ENCODE results near the gene DAPK2.

Gene DAPK2

GRCh38 chr15:63994073-63994600 lies 52.1 kb downstream of the DAPK2 start:
- H3K27me3 ChIP-seq (ENCODE audit: insufficient read depth, low read length, poor library complexity, severe bottlenecking), result no peaks in the 10 kb centered on the region
- H3K9me2 ChIP-seq (replicated peaks; ENCODE audit: low read depth, low read length), result no peaks in the 10 kb centered on the region
- H3K9me3 ChIP-seq (ENCODE audit: insufficient read depth, low read depth, low read length), result no peaks in the 10 kb centered on the region
- no peaks in the 10 kb centered on the region for H3F3A ChIP-seq (ENCODE audit: low read depth)
- no peaks in the 10 kb centered on the region for H3K36me3 ChIP-seq (ENCODE audit: insufficient read depth, low read length)
- H3K4me3 ChIP-seq (ENCODE audit: low read length, poor library complexity, severe bottlenecking), result no peak overlapping the region
- TF ChIP-seq, protein P1, sequence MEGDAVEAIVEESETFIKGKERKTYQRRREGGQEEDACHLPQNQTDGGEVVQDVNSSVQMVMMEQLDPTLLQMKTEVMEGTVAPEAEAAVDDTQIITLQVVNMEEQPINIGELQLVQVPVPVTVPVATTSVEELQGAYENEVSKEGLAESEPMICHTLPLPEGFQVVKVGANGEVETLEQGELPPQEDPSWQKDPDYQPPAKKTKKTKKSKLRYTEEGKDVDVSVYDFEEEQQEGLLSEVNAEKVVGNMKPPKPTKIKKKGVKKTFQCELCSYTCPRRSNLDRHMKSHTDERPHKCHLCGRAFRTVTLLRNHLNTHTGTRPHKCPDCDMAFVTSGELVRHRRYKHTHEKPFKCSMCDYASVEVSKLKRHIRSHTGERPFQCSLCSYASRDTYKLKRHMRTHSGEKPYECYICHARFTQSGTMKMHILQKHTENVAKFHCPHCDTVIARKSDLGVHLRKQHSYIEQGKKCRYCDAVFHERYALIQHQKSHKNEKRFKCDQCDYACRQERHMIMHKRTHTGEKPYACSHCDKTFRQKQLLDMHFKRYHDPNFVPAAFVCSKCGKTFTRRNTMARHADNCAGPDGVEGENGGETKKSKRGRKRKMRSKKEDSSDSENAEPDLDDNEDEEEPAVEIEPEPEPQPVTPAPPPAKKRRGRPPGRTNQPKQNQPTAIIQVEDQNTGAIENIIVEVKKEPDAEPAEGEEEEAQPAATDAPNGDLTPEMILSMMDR (conservative IDR thresholded peaks at IDR 0.05; ENCODE audit: low read length), result no peak
- no peak for TF ChIP-seq EZH2phosphoT487 (IDR thresholded peaks at IDR 0.05; ENCODE audit: borderline replicate concordance)
- no peak overlapping the region for H2AFZ ChIP-seq (ENCODE audit: low read length)
- H4K20me1 ChIP-seq (ENCODE audit: insufficient read depth, low read length, poor library complexity, severe bottlenecking), result no peaks in the 10 kb centered on the region
- peaks cover 17% of the 10 kb centered on the region for H3K4me1 ChIP-seq (ENCODE audit: insufficient read depth, low read length, poor library complexity, severe bottlenecking)
- no peak overlapping the region for H3K4me2 ChIP-seq (ENCODE audit: low read depth, low read length, poor library complexity, severe bottlenecking)
- H3K9ac ChIP-seq (ENCODE audit: low read depth, low read length, poor library complexity, severe bottlenecking), result no peak overlapping the region
- H3K79me2 ChIP-seq (ENCODE audit: insufficient read depth, low read length), result no peaks in the 10 kb centered on the region

DNA sequence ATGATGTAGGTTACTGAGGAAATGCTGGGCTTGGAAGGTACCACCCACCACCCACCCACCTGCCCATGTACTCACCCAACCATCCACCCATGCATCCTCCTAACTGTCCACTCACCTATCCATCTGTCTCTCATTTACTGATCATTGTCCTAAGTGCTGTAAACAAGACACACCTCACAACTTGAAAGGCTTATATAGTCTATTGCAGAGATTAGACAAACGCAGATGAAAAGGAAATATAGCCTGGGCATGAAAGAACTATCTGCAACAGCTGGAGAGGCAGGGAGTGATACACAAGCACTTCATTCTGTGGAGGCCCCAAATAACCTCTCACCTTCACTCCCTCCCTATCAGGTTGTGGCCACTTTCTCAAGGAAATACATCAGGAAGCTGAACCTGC lies 54.0 kb downstream of the DAPK2 start:
- TF ChIP-seq, protein P1 (conservative IDR thresholded peaks at IDR 0.05; ENCODE audit: low read length), result no peak
- TF ChIP-seq EZH2phosphoT487 (IDR thresholded peaks at IDR 0.05; ENCODE audit: borderline replicate concordance), result no peak
- Histone ChIP-seq H3K79me2 (ENCODE audit: insufficient read depth, low read length) (no peaks in the 10 kb centered on the region), H3K9me2 (replicated peaks; ENCODE audit: low read depth, low read length) (no peaks in the 10 kb centered on the region), H3K9ac (ENCODE audit: low read depth, low read length, poor library complexity, severe bottlenecking) (no peak overlapping the region), H3K4me1 (ENCODE audit: insufficient read depth, low read length, poor library complexity, severe bottlenecking) (peaks cover 15% of the 10 kb centered on the region), H4K20me1 (ENCODE audit: insufficient read depth, low read length, poor library complexity, severe bottlenecking) (no peaks in the 10 kb centered on the region), H3F3A (ENCODE audit: low read depth) (no peaks in the 10 kb centered on the region), H3K4me3 (ENCODE audit: low read length, poor library complexity, severe bottlenecking) (no peak overlapping the region), H3K9me3 (ENCODE audit: insufficient read depth, low read depth, low read length) (no peaks in the 10 kb centered on the region), H3K27me3 (ENCODE audit: insufficient read depth, low read length, poor library complexity, severe bottlenecking) (no peaks in the 10 kb centered on the region), H3K36me3 (ENCODE audit: insufficient read depth, low read length) (no peaks in the 10 kb centered on the region), H2AFZ (ENCODE audit: low read length) (no peak overlapping the region), H3K4me2 (ENCODE audit: low read depth, low read length, poor library complexity, severe bottlenecking) (no peak overlapping the region)

DNA sequence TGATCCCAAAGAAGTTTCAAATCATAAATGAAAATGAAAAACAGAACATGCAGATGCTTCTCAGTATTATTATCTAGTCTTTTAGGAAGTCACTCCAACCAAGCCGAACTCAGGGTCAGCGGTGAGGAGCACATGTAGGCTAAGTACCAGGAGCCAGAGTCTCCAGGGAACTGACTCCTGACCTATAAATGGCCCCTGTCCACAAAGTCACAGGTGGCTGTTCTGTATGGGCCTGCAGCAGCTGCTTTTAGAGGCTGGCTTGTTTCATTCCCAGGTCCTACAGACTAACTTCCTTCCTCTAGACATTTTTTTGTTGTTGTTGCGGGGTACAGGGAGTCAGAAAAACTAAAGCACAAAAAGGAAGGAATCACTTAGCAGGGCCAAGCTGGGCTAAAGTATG lies 54.6 kb downstream of the DAPK2 start:
- Histone ChIP-seq H3K4me3 (ENCODE audit: low read length, poor library complexity, severe bottlenecking) (no peak overlapping the region), H3K36me3 (ENCODE audit: insufficient read depth, low read length) (no peaks in the 10 kb centered on the region), H3K4me2 (ENCODE audit: low read depth, low read length, poor library complexity, severe bottlenecking) (no peak overlapping the region), H2AFZ (ENCODE audit: low read length) (0 out of 2 replicates have a peak overlapping the region, but pooled peaks have one; percentile 6), H4K20me1 (ENCODE audit: insufficient read depth, low read length, poor library complexity, severe bottlenecking) (no peaks in the 10 kb centered on the region), H3K4me1 (ENCODE audit: insufficient read depth, low read length, poor library complexity, severe bottlenecking) (peaks cover 15% of the 10 kb centered on the region), H3K9me3 (ENCODE audit: insufficient read depth, low read depth, low read length) (no peaks in the 10 kb centered on the region), H3K27me3 (ENCODE audit: insufficient read depth, low read length, poor library complexity, severe bottlenecking) (no peaks in the 10 kb centered on the region), H3F3A (ENCODE audit: low read depth) (no peaks in the 10 kb centered on the region), H3K79me2 (ENCODE audit: insufficient read depth, low read length) (no peaks in the 10 kb centered on the region), H3K9me2 (replicated peaks; ENCODE audit: low read depth, low read length) (no peaks in the 10 kb centered on the region), H3K9ac (ENCODE audit: low read depth, low read length, poor library complexity, severe bottlenecking) (no peak overlapping the region)
- no peak for TF ChIP-seq EZH2phosphoT487 (IDR thresholded peaks at IDR 0.05; ENCODE audit: borderline replicate concordance)
- TF ChIP-seq, protein P1 (conservative IDR thresholded peaks at IDR 0.05; ENCODE audit: low read length), result no peak

Measured in Loucy (cell line).